ENCODE measurements around the gene OSBPL10.

DNA sequence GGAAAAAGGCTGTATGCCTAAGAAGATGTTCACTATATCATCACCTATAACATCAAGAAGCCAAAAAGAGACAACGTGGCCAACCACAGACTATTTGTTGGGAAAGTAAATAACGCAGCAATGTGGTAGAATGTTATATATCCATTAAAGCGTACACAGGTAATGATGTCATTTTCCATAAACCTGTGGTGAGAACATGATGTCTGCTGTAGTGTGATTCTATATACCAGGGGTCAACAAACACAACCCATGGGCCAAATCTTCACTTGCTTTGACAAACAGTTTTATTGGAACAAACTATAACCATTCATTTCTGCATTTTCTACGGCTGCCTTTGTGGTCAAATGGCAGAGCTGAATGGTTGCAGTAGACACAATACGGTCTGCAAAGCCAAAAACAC lies 287.7 kb downstream of the OSBPL10 start:
- TF ChIP-seq POLR2A (IDR thresholded peaks at IDR 0.05) (no peak), EP300 (IDR thresholded peaks at IDR 0.05) (no peak)
- TF ChIP-seq, protein P1, sequence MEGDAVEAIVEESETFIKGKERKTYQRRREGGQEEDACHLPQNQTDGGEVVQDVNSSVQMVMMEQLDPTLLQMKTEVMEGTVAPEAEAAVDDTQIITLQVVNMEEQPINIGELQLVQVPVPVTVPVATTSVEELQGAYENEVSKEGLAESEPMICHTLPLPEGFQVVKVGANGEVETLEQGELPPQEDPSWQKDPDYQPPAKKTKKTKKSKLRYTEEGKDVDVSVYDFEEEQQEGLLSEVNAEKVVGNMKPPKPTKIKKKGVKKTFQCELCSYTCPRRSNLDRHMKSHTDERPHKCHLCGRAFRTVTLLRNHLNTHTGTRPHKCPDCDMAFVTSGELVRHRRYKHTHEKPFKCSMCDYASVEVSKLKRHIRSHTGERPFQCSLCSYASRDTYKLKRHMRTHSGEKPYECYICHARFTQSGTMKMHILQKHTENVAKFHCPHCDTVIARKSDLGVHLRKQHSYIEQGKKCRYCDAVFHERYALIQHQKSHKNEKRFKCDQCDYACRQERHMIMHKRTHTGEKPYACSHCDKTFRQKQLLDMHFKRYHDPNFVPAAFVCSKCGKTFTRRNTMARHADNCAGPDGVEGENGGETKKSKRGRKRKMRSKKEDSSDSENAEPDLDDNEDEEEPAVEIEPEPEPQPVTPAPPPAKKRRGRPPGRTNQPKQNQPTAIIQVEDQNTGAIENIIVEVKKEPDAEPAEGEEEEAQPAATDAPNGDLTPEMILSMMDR (IDR thresholded peaks at IDR 0.05), result no peak
